NOMO-1 treated with dmso at 0.1 percent for 144 hours (cell line): Measurements from ENCODE around the gene AIG1.

Source experiments
- DNase-seq: peaks from one replicate; lab custom pipeline; 2025; ENCODE audit not compliant: unreplicated experiment; lab: John Stamatoyannopoulos, UW

AIG1 gene

GRCh38 chr6:143093290-143093689 is 32.6 kb downstream of the AIG1 start:
- no peak for DNase-seq

DNA sequence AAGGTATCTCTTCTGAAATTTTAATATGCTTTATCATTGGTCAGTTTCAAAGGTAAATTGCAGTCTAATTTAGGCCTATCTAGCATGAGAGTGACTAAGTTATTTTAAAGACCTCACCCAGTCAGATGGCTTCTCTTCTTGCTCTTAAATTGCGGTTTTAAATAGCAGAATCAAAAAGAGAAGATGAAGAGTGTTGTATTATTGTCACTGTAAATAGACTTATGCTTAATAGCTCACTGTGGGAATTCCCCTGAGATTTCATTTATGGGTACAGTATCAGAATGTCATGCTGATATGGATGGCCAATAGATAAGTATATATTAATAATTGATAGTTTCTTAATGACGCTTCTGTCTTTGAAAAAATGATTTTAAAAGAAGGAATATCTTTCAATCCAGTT is 35.7 kb downstream of the AIG1 start:
- DNase-seq: no peak

- DNase-seq: no peak
These were observed 36.6 kb downstream of the AIG1 start for GRCh38 chr6:143097224-143097795.

DNA sequence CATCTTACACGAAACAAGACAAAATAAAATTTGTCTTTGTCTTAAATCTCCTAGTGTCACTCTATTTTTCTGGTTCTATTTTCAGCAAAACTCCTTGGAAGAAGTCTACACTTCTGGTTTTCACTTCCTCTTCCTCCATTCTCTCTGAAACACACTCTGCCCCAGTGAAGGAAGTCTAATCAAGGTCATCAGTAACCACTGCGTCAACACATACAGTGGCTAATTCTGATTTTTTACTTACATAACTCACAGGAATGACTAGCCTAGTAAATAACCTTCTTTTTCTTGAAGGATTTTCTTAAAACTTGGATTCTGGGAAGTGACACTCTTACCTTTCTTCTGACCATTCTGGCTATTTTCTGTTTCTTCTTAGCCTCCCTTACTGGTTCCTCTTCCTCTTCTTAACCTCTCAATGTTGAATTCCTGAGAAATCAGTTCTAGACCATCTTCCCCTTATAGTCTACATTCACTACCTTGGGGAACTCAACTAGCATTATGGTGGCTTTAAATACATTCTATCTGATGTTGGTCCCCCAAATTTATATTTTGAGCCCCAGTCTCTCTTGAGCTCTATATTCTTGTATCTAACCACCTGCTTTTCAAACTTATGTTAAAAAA is 37.5 kb downstream of the AIG1 start:
- peak; percentile 80 for DNase-seq

- DNase-seq: no peak
These were observed 39.0 kb downstream of the AIG1 start for GRCh38 chr6:143099647-143100046.

DNA sequence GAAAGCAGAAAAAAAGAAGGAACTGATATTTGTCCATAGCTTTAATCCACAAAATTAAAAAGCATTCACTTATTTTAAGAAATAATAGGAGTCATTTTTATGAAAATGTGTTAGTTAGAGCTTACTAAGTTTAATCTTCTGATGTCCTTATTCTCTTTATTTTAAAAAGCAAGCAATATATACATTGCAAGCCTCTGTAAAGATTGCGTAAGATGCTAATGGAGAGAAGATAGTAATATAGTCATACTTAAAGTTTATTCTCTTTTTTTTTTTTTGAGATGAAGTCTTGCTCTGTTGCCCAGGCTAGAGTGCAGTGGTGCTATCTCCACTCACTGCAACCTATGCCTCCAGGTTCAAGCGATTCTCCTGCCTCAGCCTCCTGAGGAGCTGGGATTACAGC is 39.7 kb downstream of the AIG1 start:
- no peak for DNase-seq

- no peak for DNase-seq
These were observed 43.2 kb downstream of the AIG1 start for GRCh38 chr6:143103916-143104315.

GRCh38 chr6:143107440-143107839 is 46.8 kb downstream of the AIG1 start:
- DNase-seq: no peak

DNA sequence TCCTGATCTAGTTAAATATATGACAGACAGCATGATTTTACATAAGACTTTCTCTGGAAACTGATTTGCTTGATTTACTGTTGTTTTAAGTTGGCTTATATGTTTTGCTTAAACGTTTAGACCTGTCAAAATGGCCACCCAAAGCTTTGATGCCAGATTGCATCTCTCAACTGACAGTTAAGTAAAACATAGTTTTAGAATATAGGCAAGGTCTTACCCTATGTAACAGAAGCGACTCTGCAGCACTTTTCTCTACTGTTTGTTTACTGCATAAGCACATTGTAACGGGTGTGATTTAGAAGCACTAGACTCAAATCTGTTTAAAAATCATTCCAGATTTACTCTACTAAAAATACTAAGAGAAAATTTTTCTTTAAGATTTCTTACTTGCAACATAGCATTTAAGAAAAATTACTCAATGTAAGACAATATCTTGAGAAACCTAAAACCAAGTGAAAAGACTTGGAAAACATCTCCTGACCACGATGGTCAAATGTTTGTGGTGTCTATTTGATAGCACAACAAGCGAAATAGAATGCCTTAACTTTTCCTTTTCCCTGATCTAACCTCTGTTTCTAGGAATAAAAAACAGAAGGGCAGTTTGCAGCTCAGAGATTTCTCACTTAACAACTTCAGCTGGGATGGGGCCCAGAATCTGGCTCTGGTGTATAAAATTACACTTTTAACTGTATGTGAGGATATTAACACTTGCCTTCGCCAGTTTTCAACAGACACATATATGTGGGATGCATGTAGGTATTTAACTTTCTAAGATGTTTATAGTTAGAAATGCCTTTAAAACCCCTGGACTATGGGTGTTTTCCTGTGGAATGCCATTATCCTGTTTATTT is 47.4 kb downstream of the AIG1 start:
- no peak for DNase-seq

- no peak for DNase-seq
These were observed 48.5 kb downstream of the AIG1 start for GRCh38 chr6:143109196-143109595.

DNA sequence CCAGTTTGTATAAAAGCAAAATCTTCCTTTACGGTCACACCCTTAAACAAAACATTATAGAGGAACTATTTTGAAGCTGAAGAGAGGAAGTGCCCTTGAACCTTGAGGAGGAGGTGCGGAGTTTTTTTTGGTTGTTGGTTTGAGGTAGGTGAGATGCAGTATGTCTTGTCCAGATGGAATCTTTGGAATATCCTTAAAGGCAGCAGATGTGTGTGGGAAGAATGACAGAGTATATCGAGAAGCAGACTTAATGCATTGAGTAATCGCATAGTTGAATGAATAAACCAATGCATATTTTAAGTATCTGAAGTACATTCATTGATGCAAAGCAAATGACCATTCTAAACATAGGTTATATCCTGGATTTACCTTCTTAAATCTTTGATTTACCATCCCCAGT is 49.9 kb downstream of the AIG1 start:
- DNase-seq: no peak

DNA sequence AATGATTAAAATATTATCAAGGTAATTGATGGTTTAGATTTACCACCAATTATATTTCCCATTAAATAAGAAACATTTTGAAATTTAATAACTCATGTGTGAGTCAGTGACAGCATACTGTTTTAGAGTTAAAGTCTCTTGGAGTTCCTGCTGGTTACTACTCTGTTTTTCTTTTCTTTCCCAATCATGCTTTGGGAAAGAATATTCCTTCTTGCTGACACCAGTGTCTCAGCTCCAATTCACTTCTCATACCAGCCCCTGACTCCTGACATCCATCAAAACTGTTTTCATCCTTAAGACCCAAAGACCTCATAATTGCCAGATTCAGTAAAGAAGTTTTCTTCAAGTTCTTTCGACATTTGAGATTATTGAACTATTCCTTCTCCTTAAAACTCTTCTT is 50.3 kb downstream of the AIG1 start:
- no peak for DNase-seq

DNA sequence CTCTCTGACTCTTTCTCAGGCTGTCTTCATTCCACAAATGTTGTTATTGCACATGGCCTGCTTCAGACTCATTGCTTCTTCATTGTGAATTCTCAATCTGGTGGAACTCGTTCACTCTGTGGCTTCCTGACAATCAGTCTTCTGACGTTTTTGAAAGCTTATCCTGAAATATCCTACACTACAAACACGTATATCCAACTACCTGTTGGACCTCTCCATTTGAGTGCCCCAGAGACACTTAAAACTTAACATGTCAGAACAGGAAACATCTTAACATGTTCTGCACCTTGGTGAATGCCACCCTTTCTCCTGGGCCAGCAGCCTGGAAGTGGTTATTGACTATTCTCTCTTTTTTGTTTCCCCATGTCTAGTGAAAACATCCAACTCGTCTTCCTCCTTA is 50.8 kb downstream of the AIG1 start:
- no peak for DNase-seq

- no peak for DNase-seq
These were observed 51.5 kb downstream of the AIG1 start for GRCh38 chr6:143112084-143112768.

- no peak for DNase-seq
These were observed 52.1 kb downstream of the AIG1 start for GRCh38 chr6:143112837-143113236.

DNA sequence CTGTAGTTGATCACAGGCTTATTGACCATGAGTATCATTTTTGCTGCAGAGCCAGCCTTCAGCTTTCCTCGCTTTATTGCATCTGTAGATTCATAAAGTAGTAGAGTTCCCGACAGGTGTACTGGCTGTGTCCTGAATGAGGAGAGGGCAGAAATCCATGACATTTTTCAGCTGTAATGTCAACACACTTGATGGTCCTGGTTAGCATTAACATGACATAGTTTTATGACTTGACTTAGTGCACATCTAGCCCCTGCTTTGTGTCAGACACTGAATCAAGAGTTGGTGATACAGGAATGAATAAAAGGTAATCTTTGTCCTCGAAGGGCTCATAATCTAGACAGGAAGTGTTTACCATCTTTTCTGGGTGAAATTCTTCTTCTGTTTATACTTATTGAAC is 55.0 kb downstream of the AIG1 start:
- no peak for DNase-seq

GRCh38 chr6:143117108-143117507 is 56.4 kb downstream of the AIG1 start:
- DNase-seq: no peak

- no peak for DNase-seq
These were observed 58.6 kb downstream of the AIG1 start for GRCh38 chr6:143119260-143119659.

GRCh38 chr6:143123081-143123480 is 62.4 kb downstream of the AIG1 start:
- DNase-seq: no peak

- DNase-seq: no peak
These were observed 63.3 kb downstream of the AIG1 start for GRCh38 chr6:143123941-143124340.

DNA sequence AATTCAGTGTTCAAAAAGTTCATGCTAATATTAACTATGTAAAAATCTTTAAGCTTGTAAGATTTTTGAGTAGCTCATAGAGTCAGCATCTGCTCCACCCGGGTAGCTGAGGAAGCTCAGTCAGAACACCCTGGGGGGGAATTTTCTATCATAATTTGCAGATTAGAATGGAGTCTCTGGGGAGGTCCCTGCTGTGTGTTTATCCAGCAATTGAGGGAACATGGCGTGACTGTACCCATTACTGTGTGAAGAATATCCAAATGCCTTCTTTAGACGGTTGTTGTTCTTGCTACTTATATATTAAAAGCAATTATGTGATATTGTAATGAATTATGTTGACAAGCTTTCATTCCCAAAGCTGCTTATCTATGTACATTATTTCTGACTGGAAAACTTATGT is 64.8 kb downstream of the AIG1 start:
- DNase-seq: no peak
